ENCODE results near the gene BPTF. TPM values are rescaled to one million over a fixed set of nuclear protein-coding genes. Genes with fewer than 3 reads are reported as not detected.
"Not testable (repeated sequence)": the region's sequence is repeated elsewhere in the genome, so short reads cannot be mapped to it uniquely, and the experiment has no call there.

Gene BPTF
- total and polyA plus RNA-seq, 9 donors: 54.5 to 83.2 (median 62.4) TPM

DNA sequence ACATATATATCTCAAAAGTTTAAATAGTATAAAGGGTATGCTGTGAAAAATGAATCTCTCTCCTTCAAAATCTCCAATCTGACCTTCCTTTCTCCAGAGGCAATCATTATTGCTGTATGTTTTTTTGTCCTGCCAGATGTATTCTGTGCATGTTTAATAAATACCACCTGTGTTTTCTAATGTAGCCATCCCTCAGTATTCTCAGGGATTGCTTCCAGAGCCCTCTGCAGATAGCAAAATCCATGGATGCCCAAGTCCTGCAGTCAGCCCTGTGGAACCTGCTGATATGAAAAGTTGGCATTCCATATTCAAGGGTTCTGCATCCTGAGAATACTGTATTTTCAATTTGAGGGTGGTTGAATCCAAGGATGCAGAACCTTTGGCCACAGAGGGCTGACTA, 42.9 kb downstream of the BPTF start:
- Histone ChIP-seq H3K4me3 (ENCODE audit: low read length) (no peak overlapping the region), H3K27ac (ENCODE audit: low read length) (no peak overlapping the region), H3K27me3 (ENCODE audit: control insufficient read depth, insufficient read depth, low read length) (no peaks in the 10 kb centered on the region), H3K4me1 (ENCODE audit: control insufficient read depth, insufficient read depth, low read length) (no peaks in the 10 kb centered on the region), H3K9me3 (replicated peaks; ENCODE audit: control insufficient read depth, low read depth, low read length) (no peaks in the 10 kb centered on the region), H3K36me3 (ENCODE audit: control insufficient read depth, insufficient read depth, low read length) (peaks cover 6% of the 10 kb centered on the region)
- no peak for DNase-seq

DNA sequence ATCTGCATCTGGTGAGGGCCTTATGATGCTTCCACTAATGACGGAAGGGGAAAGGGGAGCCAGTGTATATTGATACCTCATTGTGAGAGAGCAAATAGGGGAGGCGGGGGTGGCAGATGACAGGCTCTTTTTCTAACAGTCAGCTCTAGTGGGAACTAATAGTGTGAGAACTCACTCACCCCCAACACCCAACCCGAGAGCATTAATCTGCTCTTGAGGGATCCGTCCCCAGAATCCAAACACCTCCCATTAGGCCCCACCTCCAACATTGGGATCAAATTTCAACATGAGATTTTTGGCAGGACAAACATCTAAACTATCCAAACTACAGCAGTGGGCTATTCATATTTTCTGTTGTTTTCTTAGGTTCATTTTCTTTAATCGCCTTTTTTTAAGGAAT, 54.4 kb downstream of the BPTF start:
- no peaks in the 10 kb centered on the region for H3K4me1 ChIP-seq (ENCODE audit: control insufficient read depth, insufficient read depth, low read length)
- H3K36me3 ChIP-seq (ENCODE audit: control insufficient read depth, insufficient read depth, low read length): peaks cover 29% of the 10 kb centered on the region
- no peaks in the 10 kb centered on the region for H3K9me3 ChIP-seq (replicated peaks; ENCODE audit: control insufficient read depth, low read depth, low read length)
- H3K27me3 ChIP-seq (ENCODE audit: control insufficient read depth, insufficient read depth, low read length): no peaks in the 10 kb centered on the region
- no peak overlapping the region for H3K4me3 ChIP-seq (ENCODE audit: low read length)
- 83% methylated on average over 1 of the region's 5 CpGs for WGBS (ENCODE audit: insufficient coverage)
- H3K27ac ChIP-seq (ENCODE audit: low read length): no peak overlapping the region
- DNase-seq: no peak

DNA sequence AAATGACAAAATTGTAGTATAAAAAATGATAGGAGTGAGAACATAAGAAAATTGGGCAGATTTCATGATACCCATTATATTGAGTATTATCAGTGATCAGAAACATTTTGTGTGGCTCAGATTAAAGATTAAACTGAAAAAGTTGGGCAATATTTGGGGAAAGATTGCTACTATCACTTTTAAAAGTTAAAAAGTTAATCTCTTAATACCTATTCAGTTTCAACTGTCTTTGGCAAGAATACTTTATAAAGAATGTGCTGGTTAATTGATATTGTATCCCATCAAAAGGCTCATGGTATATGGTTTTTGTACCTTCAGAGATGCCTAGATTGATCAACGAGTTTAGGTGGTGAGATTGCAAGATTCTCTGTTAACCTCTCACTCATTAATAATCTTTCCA, 55.8 kb downstream of the BPTF start:
- Histone ChIP-seq H3K4me3 (ENCODE audit: low read length) (no peak overlapping the region), H3K27me3 (ENCODE audit: control insufficient read depth, insufficient read depth, low read length) (no peaks in the 10 kb centered on the region), H3K4me1 (ENCODE audit: control insufficient read depth, insufficient read depth, low read length) (no peaks in the 10 kb centered on the region), H3K36me3 (ENCODE audit: control insufficient read depth, insufficient read depth, low read length) (peaks cover 23% of the 10 kb centered on the region), H3K9me3 (replicated peaks; ENCODE audit: control insufficient read depth, low read depth, low read length) (no peaks in the 10 kb centered on the region), H3K27ac (ENCODE audit: low read length) (no peak overlapping the region)
- no peak for DNase-seq
- no CpG with 5 or more reads among the region's 1 CpG for WGBS (ENCODE audit: insufficient coverage)

DNA sequence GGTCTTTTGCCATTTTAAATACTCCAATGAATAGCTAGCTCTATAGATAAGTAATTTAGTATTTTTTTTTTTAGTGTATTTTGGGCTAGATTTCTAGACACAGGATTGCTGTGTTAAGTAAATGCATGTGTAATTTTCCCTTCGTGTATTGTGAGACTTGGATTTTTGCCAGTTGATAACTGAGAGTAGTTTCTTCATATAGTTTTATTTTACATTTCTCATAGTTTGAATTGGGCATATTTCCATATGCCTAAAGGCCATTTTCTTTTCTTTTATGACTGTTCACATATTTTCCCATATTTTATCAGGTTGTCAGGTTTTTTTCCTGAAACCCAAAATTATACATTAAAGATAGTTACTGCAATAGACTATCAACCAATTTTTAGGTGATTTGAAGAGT, 59.4 kb downstream of the BPTF start:
- WGBS (ENCODE audit: insufficient coverage): no CpG with 5 or more reads among the region's 1 CpG
- Histone ChIP-seq H3K4me1 (ENCODE audit: control insufficient read depth, insufficient read depth, low read length) (no peaks in the 10 kb centered on the region), H3K4me3 (ENCODE audit: low read length) (no peak overlapping the region), H3K36me3 (ENCODE audit: control insufficient read depth, insufficient read depth, low read length) (peaks cover 15% of the 10 kb centered on the region), H3K27me3 (ENCODE audit: control insufficient read depth, insufficient read depth, low read length) (no peaks in the 10 kb centered on the region), H3K9me3 (replicated peaks; ENCODE audit: control insufficient read depth, low read depth, low read length) (no peaks in the 10 kb centered on the region), H3K27ac (ENCODE audit: low read length) (no peak overlapping the region)
- DNase-seq: no peak

DNA sequence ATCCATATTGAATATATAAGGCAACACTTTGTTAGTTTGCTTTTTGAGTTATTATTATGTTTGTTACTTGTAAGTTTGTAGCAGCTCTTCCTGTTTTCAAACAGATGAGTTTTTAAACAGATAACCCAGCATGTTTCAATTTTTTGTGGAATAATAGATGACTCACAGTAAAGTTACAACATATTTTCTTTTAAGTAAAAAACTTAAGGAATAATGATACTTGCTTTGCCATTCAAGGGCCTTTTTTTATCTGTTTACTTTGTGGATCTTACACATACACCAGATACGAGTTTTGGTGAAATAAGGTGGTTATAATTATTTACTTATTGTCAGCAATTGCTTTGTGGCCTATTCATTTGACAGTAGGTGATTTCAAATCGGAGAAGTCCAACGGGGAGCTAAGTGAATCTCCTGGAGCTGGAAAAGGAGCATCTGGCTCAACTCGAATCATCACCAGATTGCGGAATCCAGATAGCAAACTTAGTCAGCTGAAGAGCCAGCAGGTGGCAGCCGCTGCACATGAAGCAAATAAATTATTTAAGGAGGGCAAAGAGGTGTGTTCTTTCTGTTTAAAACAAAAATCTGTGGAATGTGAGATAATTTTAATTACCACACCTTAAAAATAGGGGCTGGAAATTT, 66.3 kb downstream of the BPTF start:
- Histone ChIP-seq H3K36me3 (ENCODE audit: control insufficient read depth, insufficient read depth, low read length) (peaks cover 37% of the 10 kb centered on the region), H3K27ac (ENCODE audit: low read length) (no peak overlapping the region), H3K9me3 (replicated peaks; ENCODE audit: control insufficient read depth, low read depth, low read length) (no peaks in the 10 kb centered on the region), H3K4me1 (ENCODE audit: control insufficient read depth, insufficient read depth, low read length) (no peaks in the 10 kb centered on the region), H3K27me3 (ENCODE audit: control insufficient read depth, insufficient read depth, low read length) (no peaks in the 10 kb centered on the region), H3K4me3 (ENCODE audit: low read length) (no peak overlapping the region)
- DNase-seq: no peak
- WGBS (ENCODE audit: insufficient coverage): 79% methylated on average over 4 of the region's 6 CpGs

DNA sequence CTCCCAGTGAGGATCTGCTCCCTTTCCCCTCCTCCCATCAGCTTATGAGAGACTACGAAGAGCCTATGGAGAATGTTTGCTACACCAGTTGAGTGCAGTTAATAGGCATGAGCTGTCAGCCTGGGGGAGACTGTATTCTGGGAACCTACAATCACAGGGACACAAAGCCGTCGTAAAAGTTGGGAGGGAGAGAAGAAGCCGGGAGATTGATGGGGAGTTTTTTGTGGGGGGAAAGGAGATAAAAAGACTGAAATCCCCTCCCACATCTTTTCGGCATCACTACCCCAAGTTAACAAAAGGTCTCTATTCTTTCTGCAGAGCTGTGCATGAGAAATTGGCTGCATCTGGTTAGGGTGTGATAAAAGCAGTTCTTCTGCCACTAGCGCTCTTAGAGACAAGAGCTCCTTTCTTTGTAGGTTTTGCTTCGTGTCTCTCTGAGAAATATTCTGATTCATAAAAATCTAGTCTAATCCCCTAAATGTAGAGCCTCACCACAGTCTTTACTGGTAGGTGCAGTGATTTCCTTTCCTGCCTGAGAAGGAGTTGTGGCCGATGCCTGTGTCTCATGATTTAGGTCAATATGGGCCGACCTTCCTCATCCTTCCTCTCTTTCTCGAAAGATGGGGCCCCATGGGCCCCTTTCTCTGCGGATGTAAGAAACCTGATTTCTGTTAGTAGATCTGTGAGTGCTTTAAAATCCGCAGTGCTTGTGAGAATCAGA, 77.4 kb downstream of the BPTF start:
- WGBS (ENCODE audit: insufficient coverage): 60% methylated on average over 1 of the region's 12 CpGs
- H3K36me3 ChIP-seq (ENCODE audit: control insufficient read depth, insufficient read depth, low read length): peaks cover 64% of the 10 kb centered on the region
- no peak overlapping the region for H3K4me3 ChIP-seq (ENCODE audit: low read length)
- H3K9me3 ChIP-seq (replicated peaks; ENCODE audit: control insufficient read depth, low read depth, low read length): no peaks in the 10 kb centered on the region
- DNase-seq: no peak
- no peaks in the 10 kb centered on the region for H3K27me3 ChIP-seq (ENCODE audit: control insufficient read depth, insufficient read depth, low read length)
- H3K4me1 ChIP-seq (ENCODE audit: control insufficient read depth, insufficient read depth, low read length): no peaks in the 10 kb centered on the region
- no peak overlapping the region for H3K27ac ChIP-seq (ENCODE audit: low read length)

DNA sequence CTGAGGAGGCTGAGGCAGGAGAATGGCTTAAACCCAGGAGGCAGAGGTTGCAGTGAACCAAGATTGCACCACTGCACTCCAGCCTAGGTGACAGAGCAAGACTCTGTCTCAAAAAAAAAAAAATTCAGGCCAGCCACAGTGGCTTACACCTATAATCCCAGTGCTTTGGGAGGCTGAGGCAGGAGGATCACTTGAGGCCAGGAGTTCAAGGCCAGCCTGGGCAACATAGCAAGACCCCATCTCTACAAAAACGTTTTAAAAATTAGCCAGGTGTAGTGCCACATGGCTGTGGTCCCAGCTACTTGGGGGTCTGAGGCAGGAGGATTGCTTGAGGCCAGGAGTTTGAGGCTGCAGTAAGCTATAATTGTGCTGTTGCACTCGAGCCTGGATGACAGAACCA, 80.0 kb downstream of the BPTF start:
- not testable (repeated sequence) for H3K9me3 ChIP-seq (replicated peaks; ENCODE audit: control insufficient read depth, low read depth, low read length); DNase-seq; H3K4me3 ChIP-seq (ENCODE audit: low read length); H3K27ac ChIP-seq (ENCODE audit: low read length); H3K4me1 ChIP-seq (ENCODE audit: control insufficient read depth, insufficient read depth, low read length); H3K27me3 ChIP-seq (ENCODE audit: control insufficient read depth, insufficient read depth, low read length)
- H3K36me3 ChIP-seq (ENCODE audit: control insufficient read depth, insufficient read depth, low read length): peaks cover 52% of the 10 kb centered on the region
- no CpG with 5 or more reads among the region's 2 CpGs for WGBS (ENCODE audit: insufficient coverage)

DNA sequence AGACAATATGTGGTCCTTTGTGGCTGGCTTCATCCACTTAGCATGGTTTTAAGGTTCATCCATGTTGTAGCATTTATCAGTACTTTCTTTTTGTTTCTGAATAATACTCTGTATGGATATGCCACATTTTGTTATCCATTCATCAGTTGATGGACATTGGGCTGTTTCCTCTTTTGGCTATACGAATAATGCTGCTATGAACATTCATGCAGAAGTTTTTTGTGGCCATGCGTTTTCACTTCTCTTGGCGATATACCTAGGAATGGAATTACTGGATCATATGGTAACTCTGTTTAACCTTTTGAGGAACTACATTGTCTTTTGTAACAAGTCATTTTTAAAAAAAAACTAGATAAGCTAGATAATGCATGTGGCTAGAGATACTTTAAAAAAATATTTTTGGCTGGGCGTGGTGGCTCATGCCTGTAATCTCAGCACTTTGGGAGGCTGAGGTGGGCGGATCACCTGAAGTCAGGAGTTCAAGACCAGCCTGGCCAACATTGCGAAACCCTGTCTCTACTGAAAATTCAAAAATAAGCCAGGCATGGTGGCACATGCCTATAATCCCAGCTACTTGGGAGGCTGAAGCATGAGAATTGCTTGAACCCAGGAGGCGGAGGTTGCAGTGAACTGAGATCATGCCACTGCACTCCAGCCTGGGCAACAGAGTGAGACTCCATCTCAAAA, 85.0 kb downstream of the BPTF start:
- H3K4me3 ChIP-seq (ENCODE audit: low read length); H3K9me3 ChIP-seq (replicated peaks; ENCODE audit: control insufficient read depth, low read depth, low read length); H3K27me3 ChIP-seq (ENCODE audit: control insufficient read depth, insufficient read depth, low read length); H3K27ac ChIP-seq (ENCODE audit: low read length); H3K4me1 ChIP-seq (ENCODE audit: control insufficient read depth, insufficient read depth, low read length); DNase-seq: not testable (repeated sequence)
- WGBS (ENCODE audit: insufficient coverage): 100% methylated on average over 2 of the region's 7 CpGs
- peaks cover 47% of the 10 kb centered on the region for H3K36me3 ChIP-seq (ENCODE audit: control insufficient read depth, insufficient read depth, low read length)

DNA sequence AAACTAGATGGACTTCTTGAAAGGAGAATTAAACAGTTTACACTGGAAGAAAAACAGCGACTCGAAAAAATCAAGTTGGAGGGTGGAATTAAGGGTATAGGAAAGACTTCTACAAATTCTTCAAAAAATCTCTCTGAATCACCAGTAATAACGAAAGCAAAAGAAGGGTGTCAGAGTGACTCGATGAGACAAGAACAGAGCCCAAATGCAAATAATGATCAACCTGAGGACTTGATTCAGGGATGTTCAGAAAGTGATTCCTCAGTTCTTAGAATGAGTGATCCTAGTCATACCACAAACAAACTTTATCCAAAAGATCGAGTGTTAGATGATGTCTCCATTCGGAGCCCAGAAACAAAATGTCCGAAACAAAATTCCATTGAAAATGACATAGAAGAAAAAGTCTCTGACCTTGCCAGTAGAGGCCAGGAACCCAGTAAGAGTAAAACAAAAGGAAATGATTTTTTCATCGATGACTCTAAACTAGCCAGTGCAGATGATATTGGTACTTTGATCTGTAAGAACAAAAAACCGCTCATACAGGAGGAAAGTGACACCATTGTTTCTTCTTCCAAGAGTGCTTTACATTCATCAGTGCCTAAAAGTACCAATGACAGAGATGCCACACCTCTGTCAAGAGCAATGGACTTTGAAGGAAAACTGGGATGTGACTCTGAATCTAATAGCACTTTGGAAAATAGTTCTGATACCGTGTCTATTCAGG, 85.9 kb downstream of the BPTF start:
- 100% methylated on average over 1 of the region's 10 CpGs for WGBS (ENCODE audit: insufficient coverage)
- Histone ChIP-seq H3K9me3 (replicated peaks; ENCODE audit: control insufficient read depth, low read depth, low read length) (no peaks in the 10 kb centered on the region), H3K27ac (ENCODE audit: low read length) (no peak overlapping the region), H3K4me3 (ENCODE audit: low read length) (no peak overlapping the region), H3K27me3 (ENCODE audit: control insufficient read depth, insufficient read depth, low read length) (no peaks in the 10 kb centered on the region), H3K36me3 (ENCODE audit: control insufficient read depth, insufficient read depth, low read length) (peaks cover 48% of the 10 kb centered on the region), H3K4me1 (ENCODE audit: control insufficient read depth, insufficient read depth, low read length) (no peaks in the 10 kb centered on the region)
- no peak for DNase-seq

DNA sequence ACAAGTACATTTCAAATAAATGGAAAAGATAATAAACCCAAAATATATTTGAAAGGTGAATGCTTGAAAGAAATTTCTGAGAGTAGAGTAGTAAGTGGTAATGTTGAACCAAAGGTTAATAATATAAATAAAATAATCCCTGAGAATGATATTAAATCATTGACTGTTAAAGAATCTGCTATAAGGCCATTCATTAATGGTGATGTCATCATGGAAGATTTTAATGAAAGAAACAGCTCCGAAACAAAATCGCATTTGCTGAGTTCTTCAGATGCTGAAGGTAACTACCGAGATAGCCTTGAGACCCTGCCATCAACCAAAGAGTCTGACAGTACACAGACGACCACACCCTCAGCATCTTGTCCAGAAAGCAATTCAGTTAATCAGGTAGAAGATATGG, 86.8 kb downstream of the BPTF start:
- H3K4me3 ChIP-seq (ENCODE audit: low read length): no peak overlapping the region
- H3K27ac ChIP-seq (ENCODE audit: low read length): no peak overlapping the region
- no peaks in the 10 kb centered on the region for H3K4me1 ChIP-seq (ENCODE audit: control insufficient read depth, insufficient read depth, low read length)
- H3K27me3 ChIP-seq (ENCODE audit: control insufficient read depth, insufficient read depth, low read length): no peaks in the 10 kb centered on the region
- peaks cover 43% of the 10 kb centered on the region for H3K36me3 ChIP-seq (ENCODE audit: control insufficient read depth, insufficient read depth, low read length)
- 100% methylated on average over 2 of the region's 4 CpGs for WGBS (ENCODE audit: insufficient coverage)
- no peak for DNase-seq
- no peaks in the 10 kb centered on the region for H3K9me3 ChIP-seq (replicated peaks; ENCODE audit: control insufficient read depth, low read depth, low read length)
